Measurements from ENCODE around the gene KCNJ5.

Gene KCNJ5

GRCh38 chr11:128890543-128891368 lies at the start of gene KCNJ5:
Gene KCNJ5, plus strand, starts transcription at chr11:128891356. Its CDS starts 19,918 bp downstream, at chr11:128911274.
- DNase-seq (ENCODE audit: low spot score in 2 of 2) (no peak), ATAC-seq (peak; percentile 60)
- no peaks in the 10 kb centered on the region for H3K9me3 Mint-ChIP-seq
- H3K27ac Mint-ChIP-seq, result no peak within 1 kb of the TSS
- no peaks in the 10 kb centered on the region for H3K36me3 Mint-ChIP-seq
- H3K4me1 Mint-ChIP-seq, result peaks cover 22% of the 10 kb centered on the region
- H3K4me3 Mint-ChIP-seq, result peak within 1 kb of the TSS; percentile 61

GRCh38 chr11:128841461-128842072 lies 49.6 kb upstream of the KCNJ5 start:
- DNase-seq (ENCODE audit: low spot score in 2 of 2), result no peak
- Mint-ChIP-seq H3K27ac (no peak overlapping the region), H3K4me1 (peaks cover 13% of the 10 kb centered on the region), H3K9me3 (no peaks in the 10 kb centered on the region), H3K36me3 (no peaks in the 10 kb centered on the region), H3K4me3 (no peak overlapping the region)
- no peak for ATAC-seq

DNA sequence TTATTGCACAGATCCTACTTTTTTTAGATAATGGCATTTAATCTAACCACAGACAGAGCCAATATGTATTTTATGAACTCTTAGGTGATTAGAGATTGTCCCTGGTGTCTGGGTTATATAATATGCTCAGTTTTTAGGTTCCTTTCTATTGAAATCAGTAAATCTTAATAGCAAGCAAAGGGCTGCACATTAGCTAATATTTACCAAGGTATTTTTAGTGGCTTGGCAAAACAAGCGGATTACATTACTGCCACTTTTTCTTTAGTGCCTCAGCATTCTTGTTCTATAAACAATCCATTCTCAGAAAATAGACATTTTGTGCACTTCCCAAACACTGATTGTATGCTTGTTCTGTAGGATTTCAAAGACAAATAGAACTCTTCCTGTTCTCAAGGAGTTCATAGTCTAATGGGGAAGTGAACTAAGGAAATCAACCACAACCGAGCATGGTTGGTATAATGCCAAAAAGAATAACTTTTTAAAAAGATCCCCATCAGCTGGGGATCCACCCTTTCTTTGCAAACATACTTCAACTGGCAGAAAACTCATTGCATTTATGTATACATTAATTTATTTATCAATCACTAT lies 47.9 kb upstream of the KCNJ5 start:
- H3K9me3 Mint-ChIP-seq, result no peaks in the 10 kb centered on the region
- H3K4me1 Mint-ChIP-seq, result peaks cover 13% of the 10 kb centered on the region
- no peak overlapping the region for H3K4me3 Mint-ChIP-seq
- no peak for ATAC-seq
- H3K27ac Mint-ChIP-seq, result no peak overlapping the region
- no peak for DNase-seq (ENCODE audit: low spot score in 2 of 2)
- no peaks in the 10 kb centered on the region for H3K36me3 Mint-ChIP-seq

DNA sequence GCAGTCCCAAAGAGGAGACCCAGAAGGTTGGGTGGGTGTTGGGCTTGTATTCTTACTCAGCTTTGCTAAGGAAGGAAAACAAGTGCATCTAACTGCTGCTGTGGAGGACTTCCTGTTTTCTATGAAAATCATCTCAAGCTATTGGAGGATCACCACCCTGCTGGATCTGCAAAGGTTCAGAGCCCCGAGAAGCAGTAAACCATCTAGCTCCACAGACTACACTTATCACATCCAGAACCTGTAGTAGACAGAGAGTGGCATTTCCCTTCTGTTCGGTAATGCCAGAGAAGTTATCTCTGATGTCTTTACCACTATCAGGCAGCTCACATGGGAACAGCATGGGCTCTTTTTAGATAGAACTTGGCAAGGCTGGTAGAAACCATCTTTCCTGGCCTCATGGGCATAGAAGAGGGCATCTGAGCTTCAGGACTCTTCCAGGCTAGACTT lies 45.8 kb upstream of the KCNJ5 start:
- Mint-ChIP-seq H3K36me3 (no peaks in the 10 kb centered on the region), H3K4me1 (peaks cover 9% of the 10 kb centered on the region), H3K9me3 (no peaks in the 10 kb centered on the region), H3K27ac (no peak overlapping the region), H3K4me3 (no peak overlapping the region)
- DNase-seq (ENCODE audit: low spot score in 2 of 2) (no peak), ATAC-seq (peak; percentile 60)

GRCh38 chr11:128846985-128847384 lies 44.2 kb upstream of the KCNJ5 start:
- no peak overlapping the region for H3K4me3 Mint-ChIP-seq
- no peak for DNase-seq (ENCODE audit: low spot score in 2 of 2)
- H3K36me3 Mint-ChIP-seq, result no peaks in the 10 kb centered on the region
- ATAC-seq, result no peak
- peaks cover 8% of the 10 kb centered on the region for H3K4me1 Mint-ChIP-seq
- no peaks in the 10 kb centered on the region for H3K9me3 Mint-ChIP-seq
- H3K27ac Mint-ChIP-seq, result no peak overlapping the region

DNA sequence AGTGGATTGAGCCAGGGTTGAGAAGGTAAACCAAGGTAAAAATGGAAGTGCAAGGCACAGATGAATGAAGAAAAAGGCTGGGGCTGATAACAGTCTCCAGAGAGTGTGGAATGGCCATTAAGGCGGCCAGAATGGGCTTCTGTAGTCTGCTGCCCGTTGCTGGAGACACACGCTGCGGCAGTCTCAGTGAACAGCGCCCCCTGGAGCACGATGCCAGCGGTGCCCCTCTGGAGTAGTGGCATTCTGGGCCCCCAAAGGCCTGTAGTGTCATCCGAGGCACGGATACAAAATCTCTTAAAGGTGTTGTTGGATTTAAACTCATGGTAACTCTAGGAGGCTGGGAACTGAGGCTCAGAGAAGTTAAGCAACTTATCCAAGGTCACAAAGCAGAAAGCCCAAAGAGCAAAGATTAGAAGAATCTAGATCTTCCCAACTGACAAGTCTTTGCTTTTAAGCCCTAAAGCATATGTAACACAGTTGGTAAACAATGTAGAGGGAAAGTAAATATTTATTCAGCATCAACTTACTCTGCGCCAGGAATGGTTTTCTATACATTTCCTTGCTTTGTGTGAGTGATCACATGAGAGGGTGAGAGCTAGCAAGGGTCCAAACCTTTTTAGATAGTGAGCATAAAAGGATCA lies 42.2 kb upstream of the KCNJ5 start:
- DNase-seq (ENCODE audit: low spot score in 2 of 2), result peak; percentile 72 to 88
- Mint-ChIP-seq H3K4me1 (peaks cover 8% of the 10 kb centered on the region), H3K27ac (no peak overlapping the region), H3K4me3 (no peak overlapping the region), H3K9me3 (no peaks in the 10 kb centered on the region), H3K36me3 (no peaks in the 10 kb centered on the region)
- peak; percentile 85 for ATAC-seq

DNA sequence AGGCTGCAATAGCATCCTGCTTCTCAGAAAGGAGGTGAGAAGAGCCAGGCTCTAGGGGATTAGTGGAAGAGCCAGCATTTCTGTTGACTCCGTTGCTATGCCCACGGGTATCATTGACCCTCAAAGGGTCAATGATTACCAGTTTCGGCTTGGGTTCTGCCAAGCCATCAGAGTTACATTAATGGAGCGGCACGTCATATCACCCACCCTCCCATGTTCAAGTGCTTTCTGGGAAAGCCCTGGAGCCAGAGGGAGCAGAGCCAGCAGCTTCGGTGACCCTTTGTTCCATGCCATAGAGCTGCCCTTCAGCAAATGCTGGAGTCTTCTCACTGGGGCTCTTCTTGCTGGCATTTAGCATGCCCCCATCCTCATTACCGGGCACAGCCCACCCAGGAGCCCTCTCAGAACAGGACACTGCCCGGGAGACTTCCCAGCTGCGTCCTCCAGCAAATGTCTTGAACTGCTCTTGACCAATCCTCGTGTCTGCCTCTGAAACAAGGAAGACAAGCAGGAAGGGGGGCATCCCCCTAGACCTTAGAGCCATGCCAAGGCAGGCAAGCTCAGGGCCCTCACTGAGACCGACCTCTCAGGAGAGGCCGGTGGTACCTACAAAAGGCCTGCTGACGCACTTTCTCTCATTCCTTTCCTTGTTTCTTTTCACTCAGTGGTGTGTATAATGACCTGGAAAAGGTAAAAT lies 38.7 kb upstream of the KCNJ5 start:
- Mint-ChIP-seq H3K4me1 (no peaks in the 10 kb centered on the region), H3K27ac (no peak overlapping the region), H3K36me3 (no peaks in the 10 kb centered on the region), H3K9me3 (no peaks in the 10 kb centered on the region), H3K4me3 (no peak overlapping the region)
- ATAC-seq (no peak), DNase-seq (ENCODE audit: low spot score in 2 of 2) (no peak)

- Mint-ChIP-seq H3K9me3 (no peaks in the 10 kb centered on the region), H3K4me3 (no peak overlapping the region), H3K27ac (no peak overlapping the region), H3K36me3 (no peaks in the 10 kb centered on the region), H3K4me1 (no peaks in the 10 kb centered on the region)
- no peak for DNase-seq (ENCODE audit: low spot score in 2 of 2)
- ATAC-seq, result no peak
These were observed 37.6 kb upstream of the KCNJ5 start for GRCh38 chr11:128853559-128853958.

- no peak overlapping the region for H3K4me3 Mint-ChIP-seq
- DNase-seq (ENCODE audit: low spot score in 2 of 2) (no peak), ATAC-seq (no peak)
- no peak overlapping the region for H3K27ac Mint-ChIP-seq
- H3K9me3 Mint-ChIP-seq, result no peaks in the 10 kb centered on the region
- peaks cover 4% of the 10 kb centered on the region for H3K4me1 Mint-ChIP-seq
- no peaks in the 10 kb centered on the region for H3K36me3 Mint-ChIP-seq
These were observed 36.3 kb upstream of the KCNJ5 start for GRCh38 chr11:128854841-128855240.

- no peaks in the 10 kb centered on the region for H3K9me3 Mint-ChIP-seq
- DNase-seq (ENCODE audit: low spot score in 2 of 2), result no peak
- peaks cover 10% of the 10 kb centered on the region for H3K4me1 Mint-ChIP-seq
- H3K36me3 Mint-ChIP-seq, result no peaks in the 10 kb centered on the region
- H3K27ac Mint-ChIP-seq, result no peak overlapping the region
- H3K4me3 Mint-ChIP-seq, result no peak overlapping the region
- ATAC-seq, result no peak
These were observed 34.9 kb upstream of the KCNJ5 start for GRCh38 chr11:128856241-128856640.

DNA sequence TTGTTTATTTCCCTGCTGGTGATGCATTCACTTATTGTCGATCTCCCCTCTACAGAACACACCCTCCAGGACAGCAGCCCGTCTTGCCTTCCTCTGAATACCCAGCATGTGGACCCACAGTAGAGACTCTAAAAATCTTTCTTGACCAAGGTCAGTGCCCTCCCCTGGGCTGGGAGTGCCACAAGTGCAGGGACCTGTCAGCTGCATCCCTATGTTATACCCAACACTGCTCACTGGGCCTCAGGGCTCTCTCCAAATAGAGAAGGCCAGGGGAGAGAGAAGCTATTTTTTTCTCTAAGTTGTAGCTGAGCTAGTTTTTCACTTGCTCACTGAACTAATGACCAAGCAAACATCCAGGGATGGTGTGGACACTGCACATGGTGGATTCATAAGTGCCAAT lies 33.8 kb upstream of the KCNJ5 start:
- no peak overlapping the region for H3K27ac Mint-ChIP-seq

GRCh38 chr11:128859563-128860441 lies 31.4 kb upstream of the KCNJ5 start:
- Mint-ChIP-seq H3K4me3 (no peak overlapping the region), H3K4me1 (peaks cover 10% of the 10 kb centered on the region), H3K36me3 (no peaks in the 10 kb centered on the region), H3K9me3 (no peaks in the 10 kb centered on the region), H3K27ac (no peak overlapping the region)
- ATAC-seq, result peak; percentile 81
- DNase-seq (ENCODE audit: low spot score in 2 of 2), result peak; percentile 83 to 91

More for the DNA sequence above, 33.8 kb upstream of the KCNJ5 start:
- no peak for ATAC-seq
- H3K9me3 Mint-ChIP-seq, result no peaks in the 10 kb centered on the region
- H3K4me3 Mint-ChIP-seq, result no peak overlapping the region
- H3K36me3 Mint-ChIP-seq, result no peaks in the 10 kb centered on the region
- H3K4me1 Mint-ChIP-seq, result peaks cover 10% of the 10 kb centered on the region
- no peak for DNase-seq (ENCODE audit: low spot score in 2 of 2)

DNA sequence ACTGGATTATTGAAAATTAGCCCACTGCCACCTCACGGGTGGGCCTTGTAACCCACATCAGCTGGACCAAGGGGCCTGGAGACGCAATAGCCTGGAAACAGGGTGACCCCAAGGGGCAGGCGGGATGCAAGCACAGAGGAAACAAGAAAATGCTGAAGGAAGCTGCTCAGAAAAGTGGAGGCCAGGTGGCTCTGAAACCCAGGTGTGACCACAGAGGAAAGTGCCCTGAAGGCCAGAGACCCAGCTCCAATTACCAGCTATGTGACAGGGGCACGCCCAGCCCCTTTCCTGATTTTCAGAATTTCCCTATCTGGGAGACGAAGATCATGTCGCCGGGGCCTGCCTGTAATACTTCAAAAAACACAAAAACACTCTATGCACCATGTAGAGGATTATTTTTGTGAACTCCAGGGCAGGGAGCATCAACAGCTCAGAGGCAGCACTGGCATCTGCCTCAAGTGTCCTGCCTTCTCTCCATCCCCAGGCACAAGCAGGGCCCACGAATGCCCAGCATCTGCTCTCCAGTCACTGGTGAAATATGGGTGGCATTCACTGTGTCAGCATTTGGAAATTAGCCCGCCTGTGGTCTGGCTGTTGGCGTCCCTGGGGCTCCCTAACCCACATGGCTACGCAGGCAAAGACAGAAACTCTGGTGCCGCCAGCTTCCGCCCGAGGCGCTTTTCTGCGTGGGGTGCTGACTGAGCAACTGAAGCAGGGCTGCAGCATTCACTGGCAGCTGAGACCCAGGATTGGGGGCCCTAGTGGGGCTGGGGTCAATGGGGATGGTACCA lies 30.4 kb upstream of the KCNJ5 start:
- DNase-seq (ENCODE audit: low spot score in 2 of 2), result no peak

More for the DNA sequence above, 30.4 kb upstream of the KCNJ5 start:
- H3K27ac Mint-ChIP-seq, result no peak overlapping the region
- H3K36me3 Mint-ChIP-seq, result no peaks in the 10 kb centered on the region
- no peak for ATAC-seq
- peaks cover 10% of the 10 kb centered on the region for H3K4me1 Mint-ChIP-seq
- H3K9me3 Mint-ChIP-seq, result no peaks in the 10 kb centered on the region
- H3K4me3 Mint-ChIP-seq, result no peak overlapping the region

Data from stimulated activated effector memory CD8-positive, alpha-beta T cell treated with anti-CD3 and anti-CD28 coated beads, Interleukin-12 subunit alpha, Interleukin-12 subunit beta, amount 100 ng/mL, for 72 hours (primary cell).